Stomach (tissue), 9 donors: ENCODE results near the gene RAB9A. TPM values are rescaled to one million over a fixed set of nuclear protein-coding genes. Genes with fewer than 3 reads are reported as not detected.

Experiments used
- DNase-seq, 2 donors: peaks; one replicate each; pipeline versions ENCODE4 v3.0.0 to v3.0.0-alpha.2; 2013 to 2019
- H3K27ac ChIP-seq, 5 donors: fragments of 200-600 bp in 4 of 5; sonication (generic) in 4 of 5; one replicate each; pipeline ENCODE4 v1.5.1; 2013 to 2019; ENCODE audit warnings: mild to moderate bottlenecking in 1 of 5, moderate library complexity in 1 of 5
- H3K27me3 ChIP-seq, 3 donors: fragments of 200-600 bp; sonication (generic); one replicate each; pipeline ENCODE4 v1.5.1; 2017 to 2019; ENCODE audit warnings: mixed run types in 1 of 3
- H3K36me3 ChIP-seq, 4 donors: fragments of 200-600 bp; sonication (generic); 1 replicate in 3 of 4; 2 replicates in 1 of 4; pipeline ENCODE4 v1.5.1; 2016 to 2019
- H3K4me1 ChIP-seq, 4 donors: fragments of 200-600 bp; sonication (generic); one replicate each; pipeline ENCODE4 v1.5.1; 2016 to 2019
- H3K4me3 ChIP-seq, 4 donors: fragments of 200-600 bp; sonication (generic) in 3 of 4; one replicate each; pipeline ENCODE4 v1.5.1; 2016 to 2019; ENCODE audit warnings: mild to moderate bottlenecking in 1 of 4
- H3K9me3 ChIP-seq, 4 donors: fragments of 200-600 bp; sonication (generic); one replicate each; pipeline ENCODE4 v1.5.1; 2016 to 2019
- EP300 ChIP-seq: sonication (generic); formaldehyde crosslinking; IDR thresholded peaks from one replicate; pipeline ENCODE4 v1.6.1; 2017; ENCODE audit warnings: antibody characterized with exemption
- POLR2A ChIP-seq, 4 donors: fragments of 450-650 bp; IDR thresholded peaks; one replicate each; pipeline ENCODE4 v1.6.1; 2016; ENCODE audit warnings: antibody characterized with exemption in 4 of 4, control low read depth in 2 of 4, mild to moderate bottlenecking in 1 of 4, moderate library complexity in 1 of 4
- POLR2AphosphoS5 ChIP-seq, 3 donors: sonication (generic); formaldehyde crosslinking; IDR thresholded peaks; one replicate each; pipeline ENCODE4 v1.6.1; 2016; ENCODE audit warnings: antibody characterized with exemption in 3 of 3
- WGBS, 5 donors: extraction: QIAGEN DNeasy Blood & Tissue Kit in 3 of 5; methylation state at CpG; one replicate each; pipeline versions ENCODE4 v1.1.5 to v1.1.7; 2013 to 2018; 5-methylcytosine and 5-hydroxymethylcytosine counted together
- intact Hi-C: fragments of 100-400 bp; cut with DNase I; formaldehyde crosslinking; loops from one replicate; pipeline ENCODE4 v1.15.1; 2023; ENCODE audit warnings: low total_unique reads
- polyA plus RNA-seq, 3 donors: library from polyadenylated mRNA; stranded (reverse); fragments of 200-250 nt; gene quantifications; one replicate each; pipeline ENCODE4 v1.2.3, GENCODE V29; 2013
- total RNA-seq, 5 donors: library from RNA; depleted of rRNA; stranded (reverse); fragments of >200 nt; gene quantifications; one replicate each; pipeline versions ENCODE4 v1.1.0 to v1.2.3, GENCODE V29; 2014 to 2016
- TF ChIP-seq, protein P1 (sequence below), 7 experiments: fragments of 450-650 bp in 4 of 7; fragments of 200-600 bp in 3 of 7; sonication (generic) in 3 of 7; IDR thresholded peaks; one replicate each; pipeline ENCODE4 v1.5.1; 2016 to 2019; ENCODE audit warnings: antibody characterized with exemption in 7 of 7, control low read depth in 2 of 7, mild to moderate bottlenecking in 1 of 7
- donor health status: healthy with polysubstance abuse.
- donor health status: Bipolar disorder and iron deficiency.
- donor health status: healthy.

Gene RAB9A
- total and polyA plus RNA-seq, 8 donors, result 2.6 to 55.1 (median 12.9) TPM

DNA sequence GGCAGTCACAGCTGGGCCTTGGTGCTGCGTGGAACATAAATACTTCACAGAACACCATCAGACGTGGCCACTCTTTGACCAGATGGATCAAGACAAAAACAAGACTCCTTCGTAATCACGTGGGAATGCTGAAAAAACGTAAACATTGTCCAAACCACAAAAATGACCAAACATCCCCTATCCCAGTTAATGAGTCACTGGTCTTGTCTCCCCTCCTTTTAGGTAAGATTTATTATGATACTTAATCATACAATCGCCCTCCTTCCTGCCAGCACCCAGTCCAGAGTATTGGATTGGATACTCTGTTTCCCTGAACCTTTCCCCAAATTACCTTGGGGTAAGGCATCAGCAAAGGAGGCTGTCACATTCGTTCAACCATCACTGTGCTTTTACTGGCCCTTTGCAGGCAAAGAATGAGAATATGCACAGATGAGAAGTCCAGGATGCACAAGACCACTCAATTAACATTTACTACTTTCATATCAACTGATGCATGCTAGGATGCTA lies 36.6 kb upstream of the RAB9A start:
- 11 to 29% (median 24%) methylated on average over 7 of the region's 7 CpGs for WGBS, 5 donors
- Histone ChIP-seq H3K27ac (peak overlapping the region; percentile 59 to 97 (median 92)), H3K4me1 (peaks cover 0 to 22% (median 11%) of the 10 kb centered on the region in 4 donors), H3K36me3 (peaks cover 0 to 5% (median 2%) of the 10 kb centered on the region in 4 donors), H3K4me3 (peak overlapping the region; percentile 47 to 66 (median 60)), H3K9me3 (no peaks in the 10 kb centered on the region), H3K27me3 (no peaks in the 10 kb centered on the region)
- TF ChIP-seq POLR2AphosphoS5 (IDR thresholded peaks at IDR 0.05) (no peak), POLR2A (IDR thresholded peaks at IDR 0.05) (no peak), EP300 (no peak)
- TF ChIP-seq, protein P1, sequence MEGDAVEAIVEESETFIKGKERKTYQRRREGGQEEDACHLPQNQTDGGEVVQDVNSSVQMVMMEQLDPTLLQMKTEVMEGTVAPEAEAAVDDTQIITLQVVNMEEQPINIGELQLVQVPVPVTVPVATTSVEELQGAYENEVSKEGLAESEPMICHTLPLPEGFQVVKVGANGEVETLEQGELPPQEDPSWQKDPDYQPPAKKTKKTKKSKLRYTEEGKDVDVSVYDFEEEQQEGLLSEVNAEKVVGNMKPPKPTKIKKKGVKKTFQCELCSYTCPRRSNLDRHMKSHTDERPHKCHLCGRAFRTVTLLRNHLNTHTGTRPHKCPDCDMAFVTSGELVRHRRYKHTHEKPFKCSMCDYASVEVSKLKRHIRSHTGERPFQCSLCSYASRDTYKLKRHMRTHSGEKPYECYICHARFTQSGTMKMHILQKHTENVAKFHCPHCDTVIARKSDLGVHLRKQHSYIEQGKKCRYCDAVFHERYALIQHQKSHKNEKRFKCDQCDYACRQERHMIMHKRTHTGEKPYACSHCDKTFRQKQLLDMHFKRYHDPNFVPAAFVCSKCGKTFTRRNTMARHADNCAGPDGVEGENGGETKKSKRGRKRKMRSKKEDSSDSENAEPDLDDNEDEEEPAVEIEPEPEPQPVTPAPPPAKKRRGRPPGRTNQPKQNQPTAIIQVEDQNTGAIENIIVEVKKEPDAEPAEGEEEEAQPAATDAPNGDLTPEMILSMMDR (IDR thresholded peaks at IDR 0.05), result no peak
- peak in 1 of 2 donors; percentile 36 for DNase-seq
- intact Hi-C loops, result no loop called here

DNA sequence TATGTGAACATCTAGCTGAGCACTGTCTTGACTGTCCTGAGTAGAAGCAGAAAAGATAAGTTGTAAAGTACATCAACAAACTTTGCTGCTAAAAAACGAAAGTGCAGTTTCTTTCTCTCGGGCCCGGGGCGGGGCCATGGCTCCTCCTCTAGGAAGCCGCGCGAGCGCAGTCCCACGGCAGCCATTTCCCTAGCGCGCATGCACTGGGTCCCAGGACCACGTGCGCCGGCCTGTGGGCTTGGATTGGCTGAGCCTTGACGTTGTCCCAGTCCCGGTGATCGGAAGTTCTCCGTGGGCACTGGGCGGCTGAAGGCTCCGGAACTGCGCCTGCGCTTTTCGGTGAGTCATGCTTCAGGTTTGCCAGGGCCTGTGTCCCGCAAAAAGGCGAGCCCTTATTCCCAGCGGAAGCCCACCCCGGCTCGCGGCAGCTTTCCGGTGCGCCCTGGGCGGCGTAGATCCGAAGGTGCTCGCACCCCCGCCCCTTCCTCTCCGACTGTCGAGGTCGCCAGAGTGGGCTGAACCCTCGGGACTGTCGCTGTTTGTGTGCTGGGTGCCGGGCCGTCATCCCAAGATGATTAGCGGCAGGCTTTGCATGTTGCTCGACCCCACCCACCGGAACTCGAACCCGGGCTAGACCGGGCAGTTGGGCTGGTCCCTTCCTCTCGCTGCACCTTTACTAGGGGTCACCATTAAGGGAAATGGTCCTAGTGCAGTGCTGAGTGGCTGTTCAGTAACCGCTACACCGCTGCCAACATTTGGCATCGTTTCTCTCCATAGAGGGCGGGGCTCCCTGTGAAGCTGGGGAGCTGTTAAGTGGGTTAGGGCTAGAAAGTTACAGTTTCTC lies 35.9 kb upstream of the RAB9A start, which contains the start of gene TCEANC:
Gene TCEANC, plus strand, starts transcription at position 292 of the 844 bp plus-strand sequence. CDS start 9,368 bp downstream, outside the sequence.
- intact Hi-C loops, result no loop called here
- 0 to 4% (median 1%) methylated on average over 5 to 54 of the region's 54 CpGs for WGBS, 5 donors

DNA sequence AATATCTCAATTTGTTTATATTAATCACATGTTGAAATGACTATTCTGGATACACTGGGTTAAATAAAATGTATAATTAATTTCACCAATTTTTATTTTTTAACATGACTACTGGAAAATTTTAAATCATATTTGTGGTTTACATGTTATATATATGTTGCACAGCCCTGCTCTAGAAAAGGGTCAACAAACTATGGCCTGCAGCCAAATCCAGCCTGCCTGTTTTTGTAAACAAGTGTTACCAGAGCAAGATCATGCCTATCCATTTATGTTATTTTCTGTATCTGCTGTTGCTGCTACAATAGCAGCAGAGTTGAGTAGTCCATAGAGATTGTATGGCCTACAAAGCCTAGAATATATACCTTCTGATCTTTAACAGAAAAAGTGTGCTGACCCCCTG lies 34.8 kb upstream of the RAB9A start:
- DNase-seq, result no peak
- TF ChIP-seq, protein P1 (IDR thresholded peaks at IDR 0.05), result no peak
- TF ChIP-seq POLR2AphosphoS5 (IDR thresholded peaks at IDR 0.05), result no peak
- TF ChIP-seq EP300, result no peak
- no peak for TF ChIP-seq POLR2A (IDR thresholded peaks at IDR 0.05)
- peak overlapping the region in 4 of 5 donors; percentile 91 to 97 (median 94) for H3K27ac ChIP-seq
- H3K4me3 ChIP-seq, result peak overlapping the region in 1 of 4 donors; percentile 66
- no peaks in the 10 kb centered on the region for H3K9me3 ChIP-seq
- H3K27me3 ChIP-seq, result no peaks in the 10 kb centered on the region
- H3K4me1 ChIP-seq, result peaks cover 0 to 22% (median 11%) of the 10 kb centered on the region in 4 donors
- intact Hi-C loops, result no loop called here
- peaks cover 0 to 5% (median 2%) of the 10 kb centered on the region in 4 donors for H3K36me3 ChIP-seq

More for the DNA sequence above, 35.9 kb upstream of the RAB9A start, which contains the start of gene TCEANC:
- H3K4me1 ChIP-seq, result peaks cover 0 to 22% (median 8%) of the 10 kb centered on the region in 4 donors
- no peaks in the 10 kb centered on the region for H3K9me3 ChIP-seq
- TF ChIP-seq POLR2AphosphoS5 (IDR thresholded peaks at IDR 0.05) (peak; percentile 74 to 88 (median 82)), EP300 (no peak), POLR2A (IDR thresholded peaks at IDR 0.05) (peak in 1 of 4 donors; percentile 9)
- TF ChIP-seq, protein P1 (IDR thresholded peaks at IDR 0.05), result no peak
- peaks cover 0 to 5% (median 2%) of the 10 kb centered on the region in 4 donors for H3K36me3 ChIP-seq
- H3K4me3 ChIP-seq, result peak within 1 kb of the TSS; percentile 47 to 66 (median 60)
- DNase-seq, result peak; percentile 97 to 99
- H3K27me3 ChIP-seq, result no peaks in the 10 kb centered on the region
- peak within 1 kb of the TSS; percentile 91 to 97 (median 95) for H3K27ac ChIP-seq

DNA sequence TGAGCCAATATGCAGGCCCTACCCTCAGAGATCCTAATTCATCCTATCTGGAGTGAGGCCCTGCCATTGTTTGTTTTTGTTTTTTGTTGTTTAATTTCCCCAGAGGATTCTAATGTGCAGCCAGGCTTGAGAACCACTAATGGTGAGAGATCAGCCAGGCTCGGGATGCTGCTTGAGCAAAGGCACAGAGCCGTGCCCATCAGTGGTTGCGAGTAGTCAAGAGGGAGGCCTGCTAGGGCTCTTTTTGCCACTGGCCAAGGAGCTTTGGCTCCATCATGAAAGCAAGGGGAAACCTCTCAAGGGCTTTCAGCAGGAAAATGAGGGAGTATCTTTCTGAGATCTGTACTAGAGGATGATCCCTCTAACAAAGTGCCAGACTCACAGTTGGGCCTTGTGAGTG lies 33.3 kb upstream of the RAB9A start:
- Histone ChIP-seq H3K27ac (no peak overlapping the region), H3K27me3 (no peaks in the 10 kb centered on the region), H3K4me3 (no peak overlapping the region), H3K4me1 (peaks cover 0 to 22% (median 12%) of the 10 kb centered on the region in 4 donors), H3K36me3 (peaks cover 0 to 7% (median 2%) of the 10 kb centered on the region in 4 donors), H3K9me3 (no peaks in the 10 kb centered on the region)
- whole genome bisulfite sequencing, 5 donors, result 62 to 100% (median 85%) methylated on average over 3 of the region's 3 CpGs
- intact Hi-C loops, result no loop called here
- TF ChIP-seq POLR2A (IDR thresholded peaks at IDR 0.05), result no peak
- TF ChIP-seq, protein P1 (IDR thresholded peaks at IDR 0.05), result no peak
- TF ChIP-seq POLR2AphosphoS5 (IDR thresholded peaks at IDR 0.05), result no peak
- no peak for TF ChIP-seq EP300
- no peak for DNase-seq
